Measurements from ENCODE around the gene PTPRM.

DNA sequence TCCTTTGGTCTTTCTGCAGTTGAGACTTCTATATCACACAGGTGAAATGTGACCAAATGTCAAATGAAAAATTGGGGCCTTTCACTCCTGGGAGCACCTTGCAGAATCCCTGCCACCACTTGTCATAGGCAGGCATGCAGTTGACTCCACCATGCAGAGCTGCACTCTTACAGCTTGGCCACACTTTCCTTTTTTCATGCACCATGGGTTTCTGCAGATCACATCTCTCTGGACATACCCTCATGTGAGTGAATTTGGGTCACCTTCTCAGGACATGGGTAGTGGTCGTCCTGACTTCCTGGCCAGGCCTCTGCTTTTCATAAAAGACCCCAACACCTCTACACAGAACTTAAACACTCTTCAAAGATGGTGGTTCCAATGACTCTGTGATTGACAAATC lies 887.0 kb downstream of the PTPRM start:
- TF ChIP-seq EZH2 (IDR thresholded peaks at IDR 0.05; ENCODE audit: borderline replicate concordance, low read depth, low read length, severe bottlenecking), result no peak
- TF ChIP-seq, protein P1, sequence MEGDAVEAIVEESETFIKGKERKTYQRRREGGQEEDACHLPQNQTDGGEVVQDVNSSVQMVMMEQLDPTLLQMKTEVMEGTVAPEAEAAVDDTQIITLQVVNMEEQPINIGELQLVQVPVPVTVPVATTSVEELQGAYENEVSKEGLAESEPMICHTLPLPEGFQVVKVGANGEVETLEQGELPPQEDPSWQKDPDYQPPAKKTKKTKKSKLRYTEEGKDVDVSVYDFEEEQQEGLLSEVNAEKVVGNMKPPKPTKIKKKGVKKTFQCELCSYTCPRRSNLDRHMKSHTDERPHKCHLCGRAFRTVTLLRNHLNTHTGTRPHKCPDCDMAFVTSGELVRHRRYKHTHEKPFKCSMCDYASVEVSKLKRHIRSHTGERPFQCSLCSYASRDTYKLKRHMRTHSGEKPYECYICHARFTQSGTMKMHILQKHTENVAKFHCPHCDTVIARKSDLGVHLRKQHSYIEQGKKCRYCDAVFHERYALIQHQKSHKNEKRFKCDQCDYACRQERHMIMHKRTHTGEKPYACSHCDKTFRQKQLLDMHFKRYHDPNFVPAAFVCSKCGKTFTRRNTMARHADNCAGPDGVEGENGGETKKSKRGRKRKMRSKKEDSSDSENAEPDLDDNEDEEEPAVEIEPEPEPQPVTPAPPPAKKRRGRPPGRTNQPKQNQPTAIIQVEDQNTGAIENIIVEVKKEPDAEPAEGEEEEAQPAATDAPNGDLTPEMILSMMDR (IDR thresholded peaks at IDR 0.05; ENCODE audit: borderline replicate concordance, extremely low read depth, low read length, poor library complexity, severe bottlenecking), result no peak

Data from DND-41 (cell line).